ENCODE data around the gene GPANK1. TPM values are rescaled to one million over a fixed set of nuclear protein-coding genes. Genes with fewer than 3 reads are reported as not detected.

Gene GPANK1
- total and polyA plus RNA-seq, 9 of the 15 experiments (the other 6 are each of a cell fraction or from before 2014, with no cell fraction given), result 32.2 to 111 (median 46.3) TPM

GRCh38 chr6:31663126-31663960, 1.5 kb downstream of the GPANK1 start (continued):
- TF ChIP-seq ZNF830 (CRISPR knock-in tag; IDR thresholded peaks at IDR 0.05) (peak; percentile 87; the same call in 1 of the 2 replicates), MXI1 (IDR thresholded peaks at IDR 0.05; ENCODE audit: low read depth, low read length) (0 out of 2 replicates have a peak, but pooled peaks have one; percentile 40), BCLAF1 (IDR thresholded peaks at IDR 0.05; ENCODE audit: borderline replicate concordance in 1 of 2, control insufficient read depth in 1 of 2, low read depth in 2 of 2, low read length in 1 of 2) (no peak), CUX1 (CRISPR knock-in tag; IDR thresholded peaks at IDR 0.05) (no peak), FOXK1 (CRISPR knock-in tag; IDR thresholded peaks at IDR 0.05; ENCODE audit: borderline replicate concordance) (no peak), SETDB1 (IDR thresholded peaks at IDR 0.05; ENCODE audit: low read length) (no peak), HDAC2 (IDR thresholded peaks at IDR 0.05) (no peak), RBM25 (IDR thresholded peaks at IDR 0.05; ENCODE audit: low read depth, low read length, severe bottlenecking) (no peak), HCFC1 (IDR thresholded peaks at IDR 0.05; ENCODE audit: low read depth, low read length) (peak; percentile 35; the same call in 1 of the 2 replicates), ZHX1 (conservative IDR thresholded peaks at IDR 0.05; ENCODE audit: low read length) (no peak), CCAR2 (IDR thresholded peaks at IDR 0.05; ENCODE audit: low read depth, low read length) (no peak), ETS2 (tag; IDR thresholded peaks at IDR 0.05; ENCODE audit: borderline replicate concordance, poor library complexity, severe bottlenecking) (no peak), NFXL1 (CRISPR knock-in tag; IDR thresholded peaks at IDR 0.05) (no peak; the same call in 1 of the 2 replicates)
